T47D (cell line): ENCODE data around the gene LRIT1.

Experiments used
- DNase-seq, 2 experiments: peaks; one replicate each; pipeline versions ENCODE4 v3.0.0 to v3.0.0-alpha.2; 2011 to 2012; ENCODE audit warnings: low read depth in 1 of 2, low spot score in 1 of 2
- JUND ChIP-seq: IDR thresholded peaks from 2 replicates; pipeline ENCODE4 v1.6.1; 2012; ENCODE audit warnings: low read depth
- in situ Hi-C: cut with HindIII; loops from 2 replicates; pipeline ENCODE4 v1.10.0; 2016; ENCODE audit warnings: low sequenced_read_pairs, low pct_unique_long_range_greater_than_20kb

Gene LRIT1

DNA sequence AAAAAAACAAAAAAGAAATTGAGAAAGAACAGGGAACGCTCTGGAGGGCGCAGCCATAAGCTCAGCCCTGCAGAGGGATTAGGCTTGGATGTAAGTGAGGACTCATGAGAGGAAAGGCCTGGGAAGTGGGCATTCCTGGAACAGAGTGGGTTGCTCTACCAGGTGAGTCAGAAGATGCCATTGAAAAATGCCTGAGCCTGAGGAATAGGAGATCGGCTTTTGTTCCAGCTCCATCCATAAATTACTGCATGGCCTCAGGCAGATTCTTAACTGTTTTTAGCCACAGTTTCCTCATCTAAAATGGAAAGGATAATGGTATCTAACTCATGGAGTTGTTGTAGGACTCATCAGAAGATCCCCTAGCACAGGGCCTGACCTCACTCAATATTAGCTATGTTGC lies 2.4 kb upstream of the LRIT1 start:
- no peak for DNase-seq
- TF ChIP-seq JUND = no peak
- in situ Hi-C loops = no loop called here

DNA sequence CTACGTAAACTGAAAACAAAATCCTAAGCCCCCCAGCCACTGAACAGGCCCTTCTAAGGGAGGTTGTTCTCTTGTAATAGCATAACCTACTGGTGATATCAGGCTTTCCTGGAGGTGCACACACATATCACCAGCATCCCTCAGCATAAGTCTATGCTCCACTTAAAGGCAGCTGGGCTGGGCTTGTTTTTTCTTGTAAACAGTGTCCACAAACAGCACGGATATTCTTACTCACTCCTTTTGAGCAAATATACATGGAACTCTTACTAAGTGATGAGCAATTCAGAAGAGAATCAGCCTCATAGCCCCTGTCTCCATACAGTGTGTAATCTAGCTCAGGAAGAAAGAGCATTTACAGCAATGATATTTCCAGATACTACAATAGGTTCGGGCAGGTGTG lies 2.4 kb downstream of the LRIT1 start:
- in situ Hi-C loops = no loop called here
- no peak for DNase-seq
- TF ChIP-seq JUND = no peak

DNA sequence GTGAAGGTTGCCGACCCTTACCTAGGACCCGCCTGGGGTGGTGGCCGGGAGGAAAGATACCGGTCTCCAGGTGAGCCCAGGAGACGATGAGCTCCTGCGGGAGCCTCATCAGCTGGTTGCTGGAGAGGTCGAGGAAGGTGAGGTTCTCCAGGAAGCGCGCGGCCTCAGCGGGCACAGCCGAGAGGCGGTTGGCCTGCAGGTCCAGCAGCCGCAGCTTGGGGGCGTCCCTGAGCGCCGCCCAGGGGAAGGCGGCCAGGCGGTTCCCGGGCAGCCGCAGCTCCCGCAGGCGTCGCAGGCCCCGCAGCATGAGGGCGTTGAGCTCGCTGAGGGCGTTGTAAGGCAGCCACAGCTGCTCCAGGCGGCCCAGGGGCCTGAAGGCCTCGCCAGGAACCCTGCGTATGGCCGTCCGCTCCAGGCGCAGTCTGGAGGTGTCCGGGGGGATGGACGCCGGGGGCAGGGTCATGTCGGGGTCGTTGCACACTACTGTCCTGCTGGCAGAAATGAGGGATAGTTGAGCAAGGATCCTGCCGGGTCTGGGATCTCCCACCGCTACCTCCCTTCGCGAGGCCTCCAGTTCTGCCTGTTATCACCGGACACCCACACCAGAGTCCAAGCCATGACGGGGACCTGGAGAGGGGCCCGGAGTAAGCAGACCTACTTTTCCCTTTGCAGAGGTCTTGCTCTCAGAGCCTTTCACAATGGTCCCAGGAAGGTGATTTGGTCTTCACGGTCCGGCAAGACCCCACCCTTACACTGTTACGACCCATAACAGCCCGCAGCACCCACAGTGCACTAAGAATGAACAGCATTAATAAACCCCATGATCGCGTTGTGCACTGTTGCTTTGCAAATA lies 3.9 kb downstream of the LRIT1 start:
- TF ChIP-seq JUND = no peak
- DNase-seq = no peak
- in situ Hi-C loops = no loop called here

DNA sequence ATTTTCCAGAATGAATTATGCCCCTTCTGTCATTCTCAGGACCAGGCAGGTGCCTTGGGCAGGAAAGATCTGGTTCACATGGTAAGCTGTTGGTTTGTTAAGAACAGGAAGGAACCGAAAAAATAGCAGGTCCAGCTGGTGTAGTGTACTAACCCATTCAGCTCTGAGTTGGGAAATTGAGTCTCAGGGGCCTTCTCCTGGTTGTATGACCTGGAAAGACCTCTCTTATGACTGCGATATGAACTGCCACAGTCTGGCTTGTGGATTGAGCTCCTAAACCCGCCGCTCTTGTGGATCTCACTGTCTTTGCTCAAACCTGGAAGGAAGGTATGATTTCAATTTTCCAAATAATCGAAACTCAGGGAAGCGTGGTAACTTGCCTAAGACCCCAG lies 4.5 kb downstream of the LRIT1 start:
- no peak for TF ChIP-seq JUND
- in situ Hi-C loops = no loop called here
- DNase-seq = no peak

DNA sequence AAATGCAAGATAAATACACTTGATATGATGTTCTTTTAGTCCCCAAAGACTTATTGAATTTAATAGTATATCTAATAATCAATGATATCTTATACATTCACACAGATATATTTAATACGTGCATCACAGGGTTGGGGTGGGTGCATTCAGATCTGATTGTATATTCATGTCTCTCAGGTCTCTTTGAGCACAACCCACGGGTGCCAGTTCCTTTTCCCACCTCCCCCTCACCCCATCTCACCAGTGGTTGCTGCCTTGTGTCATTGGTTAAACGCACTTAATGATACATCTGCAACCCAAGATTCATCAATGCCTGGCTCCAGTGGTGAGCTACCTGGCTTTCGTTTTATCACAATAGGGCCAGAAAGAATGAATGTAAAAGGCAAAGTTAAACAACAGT lies 6.2 kb downstream of the LRIT1 start:
- TF ChIP-seq JUND = no peak
- in situ Hi-C loops = no loop called here
- DNase-seq = no peak

DNA sequence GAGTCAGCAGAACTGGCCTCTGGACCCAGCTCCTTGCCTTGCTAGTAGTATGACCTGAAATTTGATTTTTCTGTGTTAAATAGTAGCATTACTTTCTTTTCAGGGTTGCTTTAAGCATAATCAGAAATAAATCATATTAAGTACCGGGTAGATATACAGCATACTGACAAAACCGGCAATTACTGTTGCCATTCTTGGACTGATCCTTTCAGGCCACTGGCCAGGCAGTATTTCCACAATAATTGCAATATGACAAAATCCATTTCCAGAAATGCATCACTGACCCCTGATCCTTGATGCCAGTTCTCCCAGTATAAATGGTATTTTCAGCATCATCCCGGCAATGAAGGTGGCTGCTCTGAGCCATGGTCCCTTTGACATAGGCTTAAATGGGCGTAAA lies 6.9 kb downstream of the LRIT1 start:
- no peak for DNase-seq
- in situ Hi-C loops = no loop called here
- no peak for TF ChIP-seq JUND

DNA sequence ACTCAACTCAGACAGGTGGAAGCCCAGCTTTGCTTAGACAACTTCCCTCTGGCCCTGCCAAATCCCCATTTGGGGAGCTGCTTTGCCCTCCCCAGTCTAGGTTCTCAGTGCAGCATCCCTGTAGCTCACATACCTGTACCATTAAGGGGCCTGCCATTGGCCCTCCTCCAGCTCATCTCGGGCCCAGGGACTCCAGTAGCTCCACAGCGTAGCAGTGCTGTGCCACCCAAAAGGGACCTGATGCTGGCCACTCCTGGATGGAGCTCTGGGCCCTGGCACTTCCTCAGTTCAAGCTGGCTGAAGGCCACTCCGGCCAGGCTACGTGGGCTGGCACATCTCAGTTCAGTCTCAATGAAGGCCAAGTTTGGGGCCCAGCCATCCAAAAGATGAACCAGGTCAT lies 7.4 kb downstream of the LRIT1 start:
- no peak for TF ChIP-seq JUND
- in situ Hi-C loops = no loop called here
- no peak for DNase-seq

DNA sequence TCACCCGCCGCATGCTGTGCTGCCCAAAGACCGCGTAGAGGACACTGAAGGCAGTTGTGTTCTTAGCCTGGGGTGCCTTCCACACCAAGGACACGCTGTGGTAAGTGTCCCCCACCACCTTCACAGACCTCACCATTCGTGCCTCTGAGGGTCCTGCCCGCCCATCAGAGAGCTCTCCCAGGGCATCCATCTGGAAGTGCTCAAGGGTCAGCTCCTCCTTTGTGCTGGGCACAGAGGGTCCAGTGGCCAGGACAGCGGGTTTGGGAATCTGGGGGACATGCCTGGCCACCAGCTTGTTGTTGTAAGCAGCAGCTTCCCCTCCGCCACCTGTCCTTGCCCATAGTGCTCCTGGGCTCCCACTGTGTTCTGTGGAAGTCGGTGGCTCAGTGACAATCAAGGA lies 9.0 kb downstream of the LRIT1 start:
- DNase-seq = no peak
- no peak for TF ChIP-seq JUND
- in situ Hi-C loops = no loop called here

DNA sequence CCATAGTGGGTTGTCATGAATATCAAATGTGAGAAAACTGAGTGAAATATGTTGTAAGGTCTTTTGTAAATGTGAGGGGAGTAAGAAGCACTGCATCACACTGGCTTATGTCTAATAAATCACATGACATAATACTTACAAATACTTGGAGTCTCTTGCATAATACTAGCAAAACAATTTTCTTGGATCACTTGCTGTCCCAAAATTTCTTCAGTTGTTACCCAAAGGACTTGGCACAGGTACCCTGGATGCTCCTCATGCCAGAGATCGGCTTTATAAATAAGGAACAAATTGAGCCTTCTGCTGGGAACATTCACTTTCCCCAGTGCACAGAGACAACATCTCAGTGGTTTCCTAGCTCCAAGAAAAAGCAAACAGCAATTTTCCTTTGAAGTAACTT lies 11.0 kb downstream of the LRIT1 start:
- in situ Hi-C loops = no loop called here
- peak in 1 of 2 experiments; percentile 29 for DNase-seq
- TF ChIP-seq JUND = no peak

DNA sequence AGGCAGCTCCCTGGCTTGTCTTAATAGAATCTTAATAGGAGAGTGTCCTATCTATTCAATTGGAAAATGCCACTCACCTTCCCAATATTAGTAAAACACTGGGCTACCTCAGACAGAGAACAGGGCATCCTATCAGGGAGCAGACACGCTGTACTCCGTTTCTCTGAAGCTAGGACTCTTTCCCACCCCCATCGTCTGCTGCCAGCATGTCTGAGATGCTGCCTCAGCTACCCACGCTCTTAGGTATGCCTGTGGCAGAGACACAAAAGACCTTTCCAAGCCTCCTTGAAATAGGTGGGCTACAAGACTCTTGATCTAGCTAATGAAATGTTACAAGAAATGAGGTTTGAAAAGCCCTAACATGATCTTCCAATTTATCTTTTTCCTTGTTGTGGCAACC lies 13.5 kb downstream of the LRIT1 start:
- no peak for TF ChIP-seq JUND
- no peak for DNase-seq
- in situ Hi-C loops = no loop called here

DNA sequence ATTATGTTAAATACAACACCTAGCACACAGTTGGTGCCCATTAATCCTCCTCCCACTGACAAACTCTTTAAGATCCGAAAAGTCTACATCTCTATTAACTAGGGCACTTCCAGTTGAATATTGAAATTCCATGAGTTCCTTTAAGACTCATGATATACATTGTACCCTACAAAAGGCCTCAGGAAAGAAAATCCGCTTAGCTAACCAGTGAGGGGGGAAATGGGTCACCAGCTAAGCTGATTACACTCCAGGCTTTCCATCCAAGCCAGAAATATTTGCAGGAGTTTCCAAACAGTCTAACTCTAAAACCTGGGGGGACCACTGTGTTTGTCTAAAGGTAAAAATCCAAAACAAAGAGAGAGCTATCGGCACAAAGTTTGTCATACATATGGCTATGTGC lies 14.7 kb downstream of the LRIT1 start:
- DNase-seq = no peak
- no peak for TF ChIP-seq JUND
- in situ Hi-C loops = no loop called here

DNA sequence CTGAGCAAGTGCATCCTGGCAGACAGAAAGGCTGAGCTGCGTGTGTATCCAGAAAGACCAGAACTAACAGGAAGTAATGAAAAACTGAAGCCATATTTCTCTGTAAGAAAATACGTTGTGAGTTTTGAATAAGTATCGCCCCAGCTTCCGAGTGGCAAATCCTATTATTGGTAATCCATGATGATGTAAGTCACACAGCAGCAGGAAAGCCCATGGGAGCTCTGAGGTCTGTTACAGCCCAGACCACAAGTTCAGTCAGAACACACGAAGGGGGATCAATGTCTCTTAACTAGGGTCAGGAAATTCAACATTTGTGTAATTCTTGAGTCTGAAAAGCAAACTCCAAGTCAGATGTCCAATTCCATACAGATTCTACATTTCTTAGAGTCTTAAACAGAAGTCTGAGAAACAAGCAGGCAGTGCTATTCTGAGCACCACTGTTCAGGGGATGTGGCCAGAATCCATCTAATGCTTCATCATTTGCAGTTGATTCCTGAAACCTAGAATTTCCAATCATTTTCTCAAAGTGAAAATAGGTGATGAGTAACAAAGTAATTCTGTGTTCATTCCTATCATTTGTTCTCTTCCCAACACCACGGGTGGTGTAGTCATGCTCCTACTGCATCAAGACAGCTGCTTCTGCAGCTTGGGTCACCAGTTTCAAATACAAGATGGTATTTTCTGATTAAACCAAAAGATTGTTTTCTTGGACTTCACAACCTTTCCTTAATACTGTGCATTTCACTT lies 15.7 kb downstream of the LRIT1 start, which contains the start of gene LRIT2:
LRIT2 (minus strand) TSS at position 118 of the 747 bp plus-strand sequence; CDS start at position 94, 24 bp downstream.
- in situ Hi-C loops = no loop called here
- no peak for TF ChIP-seq JUND
- DNase-seq = no peak

DNA sequence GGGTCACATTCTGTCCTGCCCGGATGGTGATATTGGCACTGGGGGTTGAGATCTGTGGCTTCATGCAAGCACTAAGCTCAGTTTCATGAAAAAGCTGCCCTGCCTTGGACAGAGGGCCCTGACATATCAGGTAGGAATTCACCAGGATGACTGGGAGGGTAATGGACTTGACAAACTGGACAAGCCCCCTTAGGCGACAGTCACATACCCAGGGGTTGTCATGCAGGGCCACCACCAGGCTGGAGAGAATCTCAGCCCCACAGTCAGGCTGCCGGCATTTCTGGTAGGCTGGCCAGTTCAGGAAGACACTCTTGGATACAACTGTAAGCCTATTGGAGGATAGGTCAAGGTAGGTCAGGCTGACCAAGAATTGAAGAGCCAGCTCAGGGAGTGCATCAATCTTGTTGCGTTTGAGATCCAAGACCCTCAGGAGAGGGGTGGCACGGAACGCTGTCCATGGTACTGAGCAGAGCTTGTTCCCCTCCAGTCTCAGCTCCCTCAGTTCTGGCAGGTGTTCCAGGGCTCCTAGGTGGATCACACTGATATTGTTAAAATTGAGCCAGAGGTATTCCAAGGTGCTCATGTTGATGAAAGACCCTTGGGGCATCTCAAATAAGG lies 16.8 kb downstream of the LRIT1 start:
- in situ Hi-C loops = no loop called here
- peak in 1 of 2 experiments; percentile 46 for DNase-seq
- TF ChIP-seq JUND = no peak
